ENCODE results near the gene CHST15. TPM values are rescaled to one million over a fixed set of nuclear protein-coding genes. Genes with fewer than 3 reads are reported as not detected.

Gene CHST15
- polyA plus RNA-seq, 1 donor from 2014 or later, result 0.79 TPM

DNA sequence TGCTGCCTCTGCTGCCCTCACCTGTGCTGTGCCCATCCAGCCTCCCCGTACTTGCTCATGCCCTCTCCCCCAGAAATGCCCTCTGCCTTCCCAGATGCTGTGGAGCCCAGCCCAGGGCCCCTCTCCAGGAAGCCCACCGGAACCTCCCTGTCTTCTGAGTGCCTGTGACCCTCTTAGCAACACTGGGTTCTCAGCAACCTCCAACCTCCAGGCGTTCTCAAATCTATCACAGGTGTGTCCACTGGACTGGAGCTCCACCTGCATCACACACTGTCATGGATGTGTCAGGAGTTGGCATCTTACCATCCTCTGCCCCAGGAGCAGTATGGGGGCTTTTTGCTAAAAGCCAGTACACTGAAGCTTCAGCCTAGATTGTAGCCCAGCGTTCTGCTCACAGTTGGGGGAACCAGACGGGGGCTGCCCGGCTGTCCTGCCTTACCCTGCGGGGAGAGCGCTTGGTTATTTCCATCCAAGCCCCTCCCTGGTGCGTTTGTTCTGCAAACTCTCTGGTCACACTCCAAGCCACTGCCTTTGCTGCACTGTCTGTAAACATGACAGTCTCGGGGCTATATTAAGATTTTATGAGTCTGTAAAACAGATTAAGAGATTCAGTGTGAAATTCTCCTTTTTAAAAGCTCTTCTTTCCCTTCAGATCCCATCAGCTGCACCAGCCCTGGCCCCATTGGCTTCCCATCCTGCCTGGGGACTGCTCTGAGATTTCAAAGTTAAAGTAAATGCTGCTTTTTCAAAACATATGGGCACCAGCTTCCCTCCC lies 130.5 kb downstream of the CHST15 start:
- H3K4me2 ChIP-seq (ENCODE audit: low read length), result no peak overlapping the region
- H3K9me2 ChIP-seq (ENCODE audit: insufficient read depth, low read length), result no peaks in the 10 kb centered on the region
- no peaks in the 10 kb centered on the region for H3F3A ChIP-seq (ENCODE audit: insufficient read depth, low read length, poor library complexity, severe bottlenecking)
- H3K36me3 ChIP-seq (ENCODE audit: insufficient read depth, low read length), result no peaks in the 10 kb centered on the region
- no peaks in the 10 kb centered on the region for H4K20me1 ChIP-seq (ENCODE audit: insufficient read depth)
- H3K79me2 ChIP-seq (replicated peaks; ENCODE audit: insufficient read depth, low read length), result no peaks in the 10 kb centered on the region
- no peak for TF ChIP-seq REST (IDR thresholded peaks at IDR 0.05; ENCODE audit: borderline replicate concordance)
- no peak for TF ChIP-seq TAF1 (IDR thresholded peaks at IDR 0.05; ENCODE audit: low read depth)
- TF ChIP-seq RAD21 (conservative IDR thresholded peaks at IDR 0.05), result no peak
- no peak for TF ChIP-seq CTCF (IDR thresholded peaks at IDR 0.05; ENCODE audit: poor library complexity, severe bottlenecking)
- TF ChIP-seq EP300 (conservative IDR thresholded peaks at IDR 0.05; ENCODE audit: poor library complexity, severe bottlenecking), result no peak
- no peak for TF ChIP-seq EZH2 (IDR thresholded peaks at IDR 0.05; ENCODE audit: borderline replicate concordance, insufficient read depth, low read length, poor library complexity, severe bottlenecking)
- TF ChIP-seq MXI1 (conservative IDR thresholded peaks at IDR 0.05; ENCODE audit: poor library complexity, severe bottlenecking), result no peak
- TF ChIP-seq SMC3 (conservative IDR thresholded peaks at IDR 0.05; ENCODE audit: poor library complexity), result no peak
- no peak for TF ChIP-seq POLR2AphosphoS5 (IDR thresholded peaks at IDR 0.05)
- no peak overlapping the region for H2AFZ ChIP-seq (ENCODE audit: low read depth, low read length)
- no peak overlapping the region for H3K27ac ChIP-seq (ENCODE audit: low read length)
- no peak overlapping the region for H3K9ac ChIP-seq (ENCODE audit: low read length)
- no peaks in the 10 kb centered on the region for H3K9me3 ChIP-seq (ENCODE audit: low read length)
- no peak overlapping the region for H3K4me3 ChIP-seq (ENCODE audit: low read length)
- H3K27me3 ChIP-seq (ENCODE audit: insufficient read depth, low read depth, low read length), result peaks cover 2% of the 10 kb centered on the region

- Histone ChIP-seq H3K36me3 (ENCODE audit: insufficient read depth, low read length) (no peaks in the 10 kb centered on the region), H3K4me2 (ENCODE audit: low read length) (no peak overlapping the region), H3K9me2 (ENCODE audit: insufficient read depth, low read length) (no peaks in the 10 kb centered on the region), H3K9ac (ENCODE audit: low read length) (no peak overlapping the region), H3K9me3 (ENCODE audit: low read length) (no peaks in the 10 kb centered on the region), H3F3A (ENCODE audit: insufficient read depth, low read length, poor library complexity, severe bottlenecking) (no peaks in the 10 kb centered on the region), H3K27me3 (ENCODE audit: insufficient read depth, low read depth, low read length) (no peaks in the 10 kb centered on the region), H2AFZ (ENCODE audit: low read depth, low read length) (no peak overlapping the region), H4K20me1 (ENCODE audit: insufficient read depth) (no peaks in the 10 kb centered on the region), H3K79me2 (replicated peaks; ENCODE audit: insufficient read depth, low read length) (no peaks in the 10 kb centered on the region), H3K27ac (ENCODE audit: low read length) (no peak overlapping the region), H3K4me3 (ENCODE audit: low read length) (no peak overlapping the region)
- no peak for TF ChIP-seq REST (IDR thresholded peaks at IDR 0.05; ENCODE audit: borderline replicate concordance)
- no peak for TF ChIP-seq MXI1 (conservative IDR thresholded peaks at IDR 0.05; ENCODE audit: poor library complexity, severe bottlenecking)
- TF ChIP-seq TAF1 (IDR thresholded peaks at IDR 0.05; ENCODE audit: low read depth), result no peak
- no peak for TF ChIP-seq EP300 (conservative IDR thresholded peaks at IDR 0.05; ENCODE audit: poor library complexity, severe bottlenecking)
- no peak for TF ChIP-seq SMC3 (conservative IDR thresholded peaks at IDR 0.05; ENCODE audit: poor library complexity)
- TF ChIP-seq EZH2 (IDR thresholded peaks at IDR 0.05; ENCODE audit: borderline replicate concordance, insufficient read depth, low read length, poor library complexity, severe bottlenecking), result no peak
- no peak for TF ChIP-seq RAD21 (conservative IDR thresholded peaks at IDR 0.05)
- TF ChIP-seq CTCF (IDR thresholded peaks at IDR 0.05; ENCODE audit: poor library complexity, severe bottlenecking), result no peak
- no peak for TF ChIP-seq POLR2AphosphoS5 (IDR thresholded peaks at IDR 0.05)
Observed at GRCh38 chr10:123958241-123958640, 135.2 kb downstream of the CHST15 start.
